Islet precursor cell (in vitro differentiated cells): ENCODE measurements around the gene SMAD5.

Source experiments
- DNase-seq: peaks from one replicate; pipeline ENCODE4 v3.0.0-alpha.2; 2018

The SMAD5 gene

DNA sequence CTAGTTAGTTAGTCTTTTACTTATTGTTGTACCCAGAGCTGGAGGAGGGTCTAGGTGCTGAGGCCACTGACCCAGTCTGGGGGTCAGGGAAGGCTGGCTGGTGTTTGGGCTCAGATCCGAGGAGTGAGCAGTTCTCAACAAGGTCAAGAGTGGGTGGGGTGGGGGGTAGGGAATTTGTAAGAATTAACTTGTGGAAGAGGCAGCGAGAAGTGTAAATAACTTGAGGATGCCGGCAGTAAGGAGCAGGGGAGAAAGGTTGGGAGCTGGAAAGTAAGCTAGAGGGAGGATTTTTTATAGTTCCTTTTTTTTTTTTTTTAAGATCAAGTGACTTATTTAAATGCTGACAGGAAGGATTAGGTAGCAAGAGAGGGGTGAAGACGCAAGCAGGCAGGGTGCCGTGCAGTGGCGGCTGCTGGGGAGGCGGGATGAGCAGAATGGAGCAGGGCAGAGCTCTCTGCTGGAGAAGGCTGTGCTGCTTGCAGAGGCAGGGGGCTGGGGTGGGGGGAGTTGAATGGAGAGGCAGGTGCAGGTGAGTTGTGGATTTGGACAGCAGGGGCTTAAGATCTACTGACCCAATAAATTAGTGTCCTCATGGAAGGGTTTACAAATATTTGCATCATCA, 95.6 kb downstream of the SMAD5 start:
- no peak for DNase-seq

- no peak for DNase-seq
Measured at GRCh38 chr5:136230176-136230575, 97.5 kb downstream of the SMAD5 start.

DNA sequence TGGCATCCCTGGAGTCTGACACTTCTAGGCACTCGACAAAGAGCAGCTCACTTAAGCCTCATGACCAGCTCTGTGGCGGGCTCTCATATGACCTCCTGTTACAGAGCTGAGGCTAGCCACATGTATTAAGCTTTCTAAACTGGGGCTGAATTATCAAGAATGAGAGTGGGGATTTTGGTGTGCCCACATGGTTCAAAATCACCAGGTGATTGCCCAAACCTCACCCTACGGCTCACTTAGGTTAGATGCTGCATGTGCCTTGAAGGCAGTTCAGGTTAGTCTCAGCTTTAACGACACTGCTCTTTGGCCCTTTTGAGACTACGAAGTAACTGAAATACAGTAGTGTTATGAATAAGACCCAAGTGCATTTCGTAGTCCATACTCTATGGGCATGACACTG, 99.7 kb downstream of the SMAD5 start:
- no peak for DNase-seq
